Left ventricle myocardium superior (tissue), 1 donor: ENCODE measurements around the gene ACP7. TPM values are rescaled to one million over a fixed set of nuclear protein-coding genes. Genes with fewer than 3 reads are reported as not detected.
"Not testable (repeated sequence)": the region's sequence is repeated elsewhere in the genome, so short reads cannot be mapped to it uniquely, and the experiment has no call there.

Source experiments
- ATAC-seq: fragments of 200-7000 bp; cut with Tn5 transposase; one replicate; pipeline ENCODE4 v1.9.1; 2020; ENCODE audit warnings: mild to moderate bottlenecking, moderate library complexity
- DNase-seq: peaks from one replicate; pipeline ENCODE4 v3.0.0-alpha.2; 2020
- intact Hi-C: fragments of 100-400 bp; cut with micrococcal nuclease; formaldehyde crosslinking; loops from one replicate; pipeline ENCODE4 v1.11.0; 2022
- total RNA-seq: library from RNA; stranded (reverse); fragmentation: NEBNext Ultra II Directional; extraction: Animal tissue kit (Norgen Biotek cat#: 25700); gene quantifications from one replicate; pipeline ENCODE4 v1.2.1, GENCODE V29; 2021
- donor health status: DM: no; HTN: yes; CAD: no; lungs with severe emphysema.

Gene ACP7
- total RNA-seq, 1 donor from 2014 or later: not detected

DNA sequence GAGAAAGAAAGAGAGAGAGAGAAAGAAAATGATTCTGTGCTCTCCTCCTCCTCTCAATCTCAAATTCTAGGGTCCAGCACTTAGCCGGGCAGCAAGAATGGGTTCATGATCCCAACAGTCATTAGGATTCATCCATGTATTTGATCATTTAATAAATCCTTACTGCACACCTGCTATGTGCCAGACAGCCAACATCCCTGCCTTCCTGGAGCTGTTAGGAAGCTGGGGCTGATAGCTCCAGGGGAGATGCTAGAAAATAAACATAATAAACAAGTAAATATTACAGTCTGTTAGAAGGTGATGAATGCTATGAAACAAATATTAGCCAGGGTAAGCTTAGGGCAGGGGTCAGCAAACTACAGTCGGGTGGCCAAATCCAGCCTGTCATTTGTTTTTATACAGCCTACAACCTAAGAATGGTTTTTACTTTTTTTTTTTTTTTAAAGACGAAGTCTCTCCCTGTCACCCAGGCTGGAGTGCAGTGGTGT, 9.9 kb upstream of the ACP7 start:
- no peak for ATAC-seq
- DNase-seq: no peak
- intact Hi-C loops: no loop called here

DNA sequence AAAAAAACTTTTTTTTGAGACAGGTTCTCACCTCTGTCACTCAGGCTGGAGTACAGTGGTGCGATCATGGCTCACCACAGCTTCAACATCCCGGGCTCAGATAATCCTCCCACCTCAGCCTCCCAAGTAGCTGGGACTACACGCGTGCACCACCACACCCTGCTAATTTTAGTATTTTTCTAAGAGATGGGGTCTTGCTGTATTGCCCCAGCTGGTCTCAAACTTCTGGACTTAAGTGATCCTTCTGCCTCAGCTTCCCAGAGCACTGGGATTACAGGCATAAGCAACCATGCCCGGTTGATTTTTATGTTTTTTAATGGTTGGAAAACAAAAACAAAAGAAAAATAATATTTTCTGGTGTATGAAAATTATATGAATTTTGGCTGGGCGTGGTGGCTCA, 9.2 kb upstream of the ACP7 start:
- no peak for ATAC-seq
- intact Hi-C loops: no loop called here
- DNase-seq: no peak

DNA sequence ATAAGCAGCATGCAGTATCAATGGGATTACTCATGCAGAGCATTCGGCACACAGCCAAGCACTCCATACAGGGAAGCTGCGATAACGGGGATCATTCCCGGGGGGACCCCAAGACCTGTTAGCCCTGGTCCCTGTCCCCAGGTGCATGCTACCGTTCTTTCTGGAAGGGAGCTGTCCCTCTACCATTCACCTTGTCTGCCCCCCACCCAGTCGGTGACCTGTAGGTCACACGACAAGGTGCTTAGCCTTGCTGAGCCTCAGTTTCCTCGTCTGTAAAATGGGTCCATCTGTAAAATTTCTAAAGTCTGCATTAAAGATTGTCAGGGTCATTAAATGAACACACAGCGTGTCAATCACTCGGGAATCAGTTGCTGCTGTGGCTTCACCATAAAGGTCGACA, 6.8 kb upstream of the ACP7 start:
- ATAC-seq: no peak

DNA sequence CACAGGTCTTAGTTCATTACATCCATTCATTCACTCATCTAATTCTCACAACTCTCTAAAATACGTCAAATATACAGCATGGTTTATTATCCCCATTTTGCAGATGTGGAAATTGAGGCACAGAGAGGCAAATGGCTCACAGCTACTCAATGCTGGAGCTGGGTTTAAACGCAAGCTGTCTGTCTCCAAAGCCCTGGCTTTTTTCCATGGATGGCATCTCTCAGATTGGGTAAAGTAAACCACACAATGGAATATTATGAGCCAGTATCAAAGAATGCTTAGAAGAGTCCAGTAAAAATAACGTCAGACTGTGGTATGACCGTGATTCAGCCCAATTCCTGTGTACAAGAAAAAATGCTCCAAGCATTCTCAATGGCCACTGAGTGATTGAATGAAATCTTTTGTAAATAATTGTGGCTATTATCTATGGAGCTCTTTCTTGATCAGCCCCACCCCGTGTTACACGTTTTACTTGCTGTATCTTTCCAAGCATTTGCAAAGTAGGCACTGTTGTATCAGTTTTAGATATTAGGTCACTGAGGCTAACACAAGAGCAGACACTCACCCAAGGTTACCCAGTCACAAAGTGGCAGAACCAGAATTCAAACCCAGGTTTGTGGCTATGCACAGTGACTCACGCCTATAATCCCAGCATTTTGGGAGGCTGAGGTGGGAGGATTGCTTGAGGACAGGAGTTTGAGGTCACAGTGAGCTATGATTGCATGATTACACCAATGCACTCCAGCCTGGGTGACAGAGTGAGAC, 5.5 kb upstream of the ACP7 start:
- DNase-seq (no peak), ATAC-seq (no peak)
- intact Hi-C loops: no loop called here

More for the DNA sequence above, 6.8 kb upstream of the ACP7 start:
- intact Hi-C loops: no loop called here
- no peak for DNase-seq

DNA sequence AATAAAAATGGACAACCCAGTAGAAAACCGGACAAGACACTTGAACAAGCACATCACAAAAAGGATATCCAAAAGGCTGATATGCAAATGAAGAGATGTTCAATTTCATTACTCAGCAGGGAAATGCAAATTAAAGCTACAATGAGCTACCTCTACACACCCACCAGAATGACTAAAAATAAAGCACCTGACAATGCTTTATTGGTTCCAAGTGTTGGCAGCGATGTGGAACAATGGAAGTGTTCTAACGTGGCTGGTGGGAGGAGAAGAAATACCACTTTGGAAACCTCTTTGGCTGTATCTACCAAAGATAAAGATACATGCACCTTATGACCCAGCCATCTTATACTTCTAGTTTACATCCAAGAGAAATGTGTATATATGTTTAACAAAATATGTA, 3.7 kb upstream of the ACP7 start:
- intact Hi-C loops: no loop called here
- DNase-seq: no peak
- no peak for ATAC-seq

DNA sequence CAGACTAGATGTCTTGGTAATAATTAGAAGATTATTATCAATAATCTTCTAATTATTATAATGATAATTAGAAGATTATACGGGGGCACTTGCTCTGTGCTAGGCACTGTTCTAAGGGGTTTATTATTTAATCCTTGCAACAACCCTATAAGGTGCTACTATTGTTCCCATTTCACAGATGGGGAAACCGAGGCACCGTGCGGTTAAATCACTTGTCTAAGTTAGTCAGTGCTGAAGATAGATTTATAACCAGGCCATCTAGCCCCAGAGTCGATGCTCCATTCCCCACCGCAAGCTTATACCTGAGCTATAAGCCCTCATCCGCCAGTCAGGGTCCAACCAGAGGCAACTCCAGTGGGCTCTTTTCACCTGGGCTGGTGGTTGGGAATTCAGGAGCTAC, 2.0 kb upstream of the ACP7 start:
- DNase-seq (no peak), ATAC-seq (no peak)
- intact Hi-C loops: no loop called here

DNA sequence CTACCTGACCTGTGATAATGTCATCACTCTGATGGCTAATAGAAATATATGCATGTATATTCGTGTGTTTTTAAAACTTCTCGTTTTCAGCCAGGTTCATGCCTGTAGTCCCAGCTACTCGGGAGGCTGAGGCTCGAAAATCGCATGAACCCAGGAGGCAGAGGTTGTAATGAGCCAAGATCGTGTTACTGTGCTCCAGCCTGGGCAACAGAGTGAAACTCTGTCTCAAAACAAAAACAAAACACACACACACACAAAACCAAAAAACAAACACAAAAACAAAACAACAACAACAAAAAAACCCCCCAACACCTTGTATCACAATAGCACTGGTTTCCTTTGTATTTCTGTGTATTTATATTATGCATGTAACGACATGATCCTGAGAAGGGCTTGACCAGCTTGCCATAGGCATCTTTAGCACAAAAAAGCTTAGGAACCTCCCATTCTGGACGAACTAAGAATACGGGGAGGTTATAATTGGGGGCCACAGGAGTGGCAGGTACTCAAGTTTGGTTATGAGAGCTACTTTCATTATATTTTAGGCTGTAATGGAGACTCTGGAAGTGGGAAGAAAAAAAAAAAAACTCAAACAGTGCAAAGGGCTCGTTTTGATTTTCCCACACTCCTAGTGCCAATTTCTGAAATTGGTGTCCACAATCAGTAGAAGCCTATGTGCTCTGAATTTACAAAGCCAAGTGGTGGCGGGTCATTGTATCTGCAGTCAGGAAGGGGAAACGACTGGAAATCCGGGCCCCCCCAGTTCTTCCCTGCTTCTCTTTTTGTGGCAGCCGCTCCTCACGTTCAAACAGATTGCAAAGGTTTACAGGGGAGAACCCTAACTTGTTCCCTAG, 1.2 kb upstream of the ACP7 start:
- no peak for DNase-seq
- ATAC-seq: no peak
- intact Hi-C loops: no loop called here

DNA sequence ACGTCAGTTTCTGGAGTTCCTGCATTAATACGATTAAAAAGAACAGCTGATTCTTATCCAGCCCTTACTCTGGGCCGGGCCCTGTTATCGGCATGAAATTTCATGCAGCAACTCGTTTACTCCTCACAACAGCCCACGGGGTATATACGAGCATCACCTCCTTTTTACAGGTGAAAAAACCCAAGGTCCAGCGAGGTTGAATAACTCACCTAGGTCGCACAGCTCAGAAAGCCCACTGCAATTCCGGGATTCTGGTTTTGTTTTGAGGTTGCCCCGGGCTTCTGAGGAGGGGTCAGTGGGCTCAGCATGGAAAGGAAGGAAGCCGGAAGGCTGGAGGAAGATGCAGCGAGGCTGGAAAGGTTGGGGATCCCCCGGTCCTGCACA, 577 bp upstream of the ACP7 start:
- intact Hi-C loops: no loop called here

DNA sequence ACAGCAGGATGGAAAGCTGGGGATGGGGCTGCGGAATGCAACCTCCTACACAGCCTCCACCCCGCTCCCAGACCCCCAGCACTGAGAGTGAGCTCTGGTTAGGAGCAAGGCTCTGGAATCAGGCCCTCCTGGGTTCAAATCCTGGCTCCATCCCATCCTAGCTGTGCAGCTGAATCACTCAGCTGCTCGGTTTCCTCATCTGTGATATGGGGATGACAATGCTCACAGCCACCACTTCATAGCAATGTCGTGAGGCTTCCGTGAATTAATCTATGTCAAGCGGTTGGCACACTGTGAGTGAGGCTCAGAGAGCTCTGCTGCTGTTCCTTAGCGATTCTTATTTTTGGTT, 538 bp downstream of the ACP7 start:
- intact Hi-C loops: no loop called here
- no peak for DNase-seq
- ATAC-seq: no peak

More for the DNA sequence above, 577 bp upstream of the ACP7 start:
- DNase-seq: no peak
- ATAC-seq: no peak

DNA sequence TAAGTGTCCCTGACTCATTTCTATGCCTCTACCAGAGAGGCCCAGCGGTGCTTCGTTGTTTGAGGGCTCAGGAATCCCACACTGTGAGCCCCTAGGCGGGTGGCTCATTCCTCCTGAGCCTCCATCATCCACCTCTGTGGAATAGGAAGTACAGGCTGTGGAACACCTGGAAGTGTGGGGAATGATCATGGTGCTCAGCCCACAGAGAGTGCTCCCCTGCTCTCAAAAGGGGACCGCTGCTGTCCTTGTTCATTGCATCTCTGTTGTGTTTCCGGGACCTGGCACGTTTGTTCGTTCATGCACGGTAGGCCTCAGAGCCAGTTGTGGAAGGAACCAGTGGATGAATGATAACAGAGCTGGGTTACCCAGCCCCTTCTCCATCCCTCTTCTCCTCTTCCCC, 1.2 kb downstream of the ACP7 start:
- no peak for ATAC-seq
- DNase-seq: no peak
- intact Hi-C loops: no loop called here

DNA sequence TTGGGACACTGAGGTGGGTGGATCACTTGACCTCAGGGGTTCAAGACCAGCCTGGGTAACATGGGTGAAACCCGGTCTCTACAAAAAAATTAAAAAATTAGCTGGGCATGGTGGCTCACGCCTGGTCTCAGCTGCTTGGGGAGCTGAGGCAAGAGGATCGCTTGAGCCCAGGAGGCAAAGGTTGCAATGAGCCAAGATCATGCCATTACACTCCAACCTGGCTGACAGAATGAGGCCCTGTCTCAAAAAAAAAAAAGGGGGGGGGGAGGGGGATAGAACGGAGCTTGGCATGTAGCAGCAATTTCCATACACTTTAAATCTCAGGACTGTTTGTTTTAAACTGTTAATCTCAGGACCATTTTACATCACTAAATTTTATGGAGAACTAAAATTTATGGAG, 2.2 kb downstream of the ACP7 start:
- DNase-seq: no peak
- intact Hi-C loops: no loop called here
- no peak for ATAC-seq

DNA sequence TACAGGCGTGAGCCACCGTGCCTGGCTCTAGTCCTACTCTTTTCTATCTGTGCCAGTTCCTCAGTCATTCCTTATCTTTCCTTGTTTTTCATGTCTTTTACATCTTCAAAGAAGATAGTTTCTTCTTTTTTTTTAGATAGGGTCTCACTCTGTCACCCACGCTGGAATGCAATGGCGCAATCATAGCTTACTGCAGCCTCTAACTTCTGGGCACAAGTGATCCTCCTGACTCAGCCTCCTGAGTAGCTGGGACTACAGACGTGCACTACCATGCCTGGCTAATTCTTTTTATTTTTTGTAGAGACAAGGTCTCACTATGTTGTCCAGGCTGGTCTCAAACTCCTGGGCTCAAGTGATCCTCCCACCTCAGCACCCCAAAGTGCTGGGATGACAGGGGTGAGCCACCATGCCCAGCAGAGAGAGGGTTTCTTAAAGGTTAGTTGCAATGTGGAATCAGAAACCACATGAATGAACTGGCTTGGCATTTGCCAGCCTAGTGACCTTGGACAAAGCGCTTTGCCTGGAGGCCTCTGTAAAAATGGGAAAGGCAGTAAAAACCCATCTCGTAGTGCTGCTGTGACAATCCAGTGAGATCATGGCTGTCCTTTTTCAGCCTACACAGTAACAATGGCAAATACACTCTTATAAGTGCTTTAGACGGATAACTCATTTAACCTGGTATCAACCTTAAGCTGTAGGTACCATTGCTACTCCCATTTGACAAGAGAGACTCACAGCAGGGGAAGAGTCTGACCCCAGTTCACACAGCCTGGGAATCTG, 3.9 kb downstream of the ACP7 start:
- intact Hi-C loops: no loop called here
- no peak for ATAC-seq
- no peak for DNase-seq

DNA sequence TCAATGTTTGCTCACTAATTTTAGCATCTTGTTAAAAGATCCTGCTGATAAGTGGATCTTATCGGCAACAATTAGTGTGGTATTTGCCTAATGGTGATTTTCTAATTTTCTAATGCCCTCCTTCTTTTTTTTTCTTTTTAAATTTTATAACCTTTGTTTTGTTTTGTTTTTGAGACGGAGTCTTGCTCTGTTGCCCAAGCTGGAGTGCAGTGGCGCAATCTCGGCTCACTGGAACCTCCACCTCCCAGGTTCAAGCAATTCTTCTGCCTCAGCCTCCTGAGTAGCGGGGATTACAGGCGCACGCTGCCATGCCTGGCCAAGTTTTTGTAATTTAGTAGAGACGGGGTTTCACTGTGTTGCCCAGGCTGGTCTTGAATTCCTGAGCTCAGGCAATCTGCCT, 5.8 kb downstream of the ACP7 start:
- DNase-seq, intact Hi-C loops, ATAC-seq: not testable (repeated sequence)

DNA sequence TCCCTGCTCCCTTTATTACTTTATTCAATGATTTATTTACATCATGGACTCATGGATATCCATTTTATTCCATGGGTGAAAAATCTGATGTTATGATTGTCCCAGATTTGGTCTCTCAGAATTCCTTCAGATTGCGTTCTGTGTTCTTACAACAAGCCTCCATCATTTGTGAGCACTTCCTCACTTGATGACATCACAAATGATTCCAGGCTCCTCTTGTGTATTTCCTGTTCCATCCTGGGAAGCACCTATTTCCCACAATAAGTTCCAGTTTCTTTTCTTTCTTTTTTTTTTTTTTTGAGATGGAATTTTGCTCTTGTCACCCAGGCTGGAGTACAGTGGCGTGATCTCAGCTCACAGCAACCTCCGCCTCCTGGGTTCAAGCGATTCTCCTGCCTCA, 6.7 kb downstream of the ACP7 start:
- DNase-seq: no peak
- no peak for ATAC-seq
- intact Hi-C loops: no loop called here

DNA sequence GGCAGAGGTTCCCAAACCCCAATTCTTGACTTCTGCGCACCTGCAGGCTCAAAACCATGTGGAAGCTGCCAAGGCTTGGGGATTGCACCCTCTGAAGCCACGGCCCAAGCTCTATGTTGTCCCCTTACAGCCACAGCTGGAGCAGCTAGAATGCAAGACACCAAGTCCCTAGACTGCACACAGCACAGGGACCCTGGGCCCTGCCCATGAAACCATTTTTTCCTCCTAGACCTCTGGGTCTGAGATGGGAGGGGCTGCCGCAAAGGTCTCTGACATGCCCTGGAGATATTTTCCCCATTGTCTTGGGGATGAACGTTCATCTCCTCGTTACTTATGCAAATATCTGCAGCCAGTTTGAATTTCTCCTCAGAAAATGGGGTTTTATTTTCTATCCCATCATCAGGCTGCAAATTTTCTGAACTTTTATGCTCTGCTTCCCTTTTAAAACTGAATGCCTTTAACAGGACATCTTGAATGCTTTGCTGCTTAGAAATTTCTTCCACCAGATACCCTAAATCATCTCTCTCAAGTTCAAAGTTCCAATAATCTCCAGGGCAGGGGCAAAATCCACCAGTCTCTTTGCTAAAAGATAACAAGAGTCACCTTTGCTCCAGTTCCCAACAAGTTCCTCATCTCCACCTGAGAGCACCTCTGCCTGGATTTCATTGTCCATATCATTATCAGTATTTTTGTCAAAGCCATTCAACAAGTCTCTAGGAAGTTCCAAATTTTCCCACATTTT, 11.8 kb downstream of the ACP7 start:
- DNase-seq, ATAC-seq, intact Hi-C loops: not testable (repeated sequence)

DNA sequence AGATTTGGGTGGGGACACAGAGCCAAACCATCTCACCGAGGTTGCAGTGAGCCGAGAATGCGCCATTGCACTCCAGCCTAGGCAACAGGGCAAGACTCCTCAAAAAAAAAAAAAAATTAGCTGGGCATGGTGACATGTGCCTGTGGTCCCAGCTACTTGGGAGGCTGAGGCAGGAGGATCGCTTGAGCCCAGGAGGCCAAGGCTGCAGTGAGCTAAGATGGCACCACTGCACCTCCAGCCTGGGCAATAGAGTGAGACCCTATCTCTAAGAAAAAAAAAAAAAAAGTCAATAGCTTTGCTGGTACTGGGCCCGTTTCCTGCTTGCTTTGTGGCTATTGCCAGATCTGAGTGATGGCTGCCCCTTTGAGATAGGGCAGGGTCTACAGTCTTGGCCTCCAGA, 13.1 kb downstream of the ACP7 start:
- ATAC-seq (no peak), DNase-seq (no peak)
- intact Hi-C loops: no loop called here

DNA sequence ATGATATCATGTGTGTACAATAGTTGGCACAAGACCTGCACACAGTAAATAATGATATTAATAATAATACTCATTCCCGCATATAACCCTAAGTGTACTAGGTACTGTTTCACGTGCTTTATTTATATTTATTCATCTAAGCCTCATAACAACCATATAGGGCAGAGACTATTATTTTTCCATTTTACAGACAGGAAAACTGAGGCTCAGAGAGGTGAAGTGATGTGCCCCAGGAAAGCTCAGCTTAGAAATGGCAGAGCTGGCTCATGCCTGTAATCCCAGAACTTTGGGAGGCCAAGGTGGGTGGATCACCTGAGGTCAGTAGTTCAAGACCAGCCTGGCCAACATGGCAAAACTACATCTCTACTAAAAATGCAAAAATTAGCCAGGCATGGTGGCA, 13.6 kb downstream of the ACP7 start:
- no peak for DNase-seq
- intact Hi-C loops: no loop called here
- no peak for ATAC-seq

DNA sequence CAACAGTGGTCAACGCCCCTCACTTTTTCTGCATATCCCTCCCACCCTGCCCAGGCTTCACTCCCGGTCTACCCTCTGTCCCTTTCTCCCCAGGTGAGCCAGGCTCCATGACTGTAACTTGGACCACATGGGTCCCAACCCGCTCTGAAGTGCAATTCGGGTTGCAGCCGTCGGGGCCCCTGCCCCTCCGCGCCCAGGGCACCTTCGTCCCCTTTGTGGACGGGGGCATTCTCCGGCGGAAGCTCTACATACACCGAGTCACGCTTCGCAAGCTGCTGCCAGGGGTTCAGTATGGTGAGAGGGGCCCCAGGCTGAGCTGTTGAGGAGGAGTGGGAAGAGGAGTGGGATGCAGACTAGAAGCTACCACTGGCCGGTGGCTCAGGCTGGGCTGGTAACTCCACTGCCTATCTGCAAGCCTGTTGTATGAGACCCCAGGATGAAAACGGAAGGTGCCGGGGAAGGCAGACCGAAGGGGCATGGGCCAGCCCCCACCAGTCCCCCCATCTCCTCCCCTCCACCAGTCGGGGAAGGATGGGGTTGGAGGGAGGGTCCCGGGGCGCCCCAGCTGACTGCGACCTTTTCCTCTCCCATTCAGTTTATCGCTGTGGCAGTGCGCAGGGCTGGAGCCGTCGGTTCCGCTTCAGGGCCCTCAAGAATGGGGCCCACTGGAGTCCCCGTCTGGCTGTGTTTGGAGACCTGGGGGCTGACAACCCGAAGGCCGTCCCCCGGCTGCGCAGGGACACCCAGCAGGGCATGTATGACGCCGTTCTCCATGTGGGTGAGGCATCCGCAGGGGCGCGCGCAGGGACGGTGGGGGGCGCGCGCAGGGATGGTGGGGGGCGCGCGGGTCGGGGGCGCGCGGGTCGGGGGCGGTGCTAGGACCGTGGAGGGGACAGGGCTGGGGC, 14.4 kb downstream of the ACP7 start:
- ATAC-seq (no peak), DNase-seq (no peak)
- intact Hi-C loops: no loop called here
